ENCODE results near the gene ZDHHC24.

DNA sequence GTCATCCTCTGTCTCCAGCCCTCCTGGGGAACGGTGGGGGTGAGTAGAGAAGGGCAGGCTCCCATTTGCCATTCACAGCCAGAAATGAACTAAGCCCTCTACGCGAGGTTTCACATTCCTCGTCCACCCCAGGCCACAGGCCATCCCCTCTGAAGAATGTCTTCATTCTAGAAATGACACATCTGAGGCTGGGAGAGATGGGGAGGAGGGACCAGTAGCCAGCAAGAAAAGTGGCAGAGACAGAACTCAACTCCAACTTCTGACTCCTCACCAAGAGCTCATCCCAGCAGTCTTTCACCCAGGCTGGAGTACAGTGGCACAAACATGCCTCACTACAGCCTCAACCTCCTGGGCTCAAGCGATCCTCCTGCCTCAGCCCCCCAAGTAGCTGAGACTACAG lies 19.1 kb upstream of the ZDHHC24 start:
- TF ChIP-seq, protein P1, sequence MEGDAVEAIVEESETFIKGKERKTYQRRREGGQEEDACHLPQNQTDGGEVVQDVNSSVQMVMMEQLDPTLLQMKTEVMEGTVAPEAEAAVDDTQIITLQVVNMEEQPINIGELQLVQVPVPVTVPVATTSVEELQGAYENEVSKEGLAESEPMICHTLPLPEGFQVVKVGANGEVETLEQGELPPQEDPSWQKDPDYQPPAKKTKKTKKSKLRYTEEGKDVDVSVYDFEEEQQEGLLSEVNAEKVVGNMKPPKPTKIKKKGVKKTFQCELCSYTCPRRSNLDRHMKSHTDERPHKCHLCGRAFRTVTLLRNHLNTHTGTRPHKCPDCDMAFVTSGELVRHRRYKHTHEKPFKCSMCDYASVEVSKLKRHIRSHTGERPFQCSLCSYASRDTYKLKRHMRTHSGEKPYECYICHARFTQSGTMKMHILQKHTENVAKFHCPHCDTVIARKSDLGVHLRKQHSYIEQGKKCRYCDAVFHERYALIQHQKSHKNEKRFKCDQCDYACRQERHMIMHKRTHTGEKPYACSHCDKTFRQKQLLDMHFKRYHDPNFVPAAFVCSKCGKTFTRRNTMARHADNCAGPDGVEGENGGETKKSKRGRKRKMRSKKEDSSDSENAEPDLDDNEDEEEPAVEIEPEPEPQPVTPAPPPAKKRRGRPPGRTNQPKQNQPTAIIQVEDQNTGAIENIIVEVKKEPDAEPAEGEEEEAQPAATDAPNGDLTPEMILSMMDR (IDR thresholded peaks at IDR 0.05), result no peak
- TF ChIP-seq POLR2A (IDR thresholded peaks at IDR 0.05), result no peak
